HepG2 (cell line): ENCODE results near the gene SYNPO. TPM values are rescaled to one million over a fixed set of nuclear protein-coding genes. Genes with fewer than 3 reads are reported as not detected.
A peak's percentile ranks its signal among the peaks of the same experiment; 100 is the strongest.

ENCODE experiments used
- CHCHD3 ChIP-seq: sonication (generic); formaldehyde crosslinking; IDR thresholded peaks from 2 replicates; pipeline ENCODE4 v1.8.0; 2022; ENCODE audit warnings: mild to moderate bottlenecking, missing genetic modification reagents, moderate library complexity
- JUNB ChIP-seq: sonication (generic); formaldehyde crosslinking; IDR thresholded peaks from 2 replicates; pipeline ENCODE4 v1.8.0; 2022; ENCODE audit warnings: missing genetic modification reagents, mild to moderate bottlenecking, borderline replicate concordance
- PAX8 ChIP-seq: sonication (generic); formaldehyde crosslinking; IDR thresholded peaks from 2 replicates; pipeline ENCODE4 v1.8.0; 2022; ENCODE audit warnings: mild to moderate bottlenecking, missing genetic modification reagents, borderline replicate concordance
- RNF2 ChIP-seq: fragments of 450-650 bp; conservative IDR thresholded peaks from 2 replicates; pipeline ENCODE4 v1.6.1; 2016; ENCODE audit warnings: low read depth
- RXRB ChIP-seq: IDR thresholded peaks from 2 replicates; pipeline ENCODE4 v1.6.1; 2016; ENCODE audit warnings: borderline replicate concordance, missing genetic modification reagents, missing compliant biosample characterization
- TBX3 ChIP-seq: fragments of 450-650 bp; IDR thresholded peaks from 2 replicates; pipeline ENCODE4 v1.6.1; 2017; ENCODE audit warnings: antibody characterized with exemption, mild to moderate bottlenecking, inconsistent platforms, borderline replicate concordance
- TCF7 ChIP-seq: sonication (generic); IDR thresholded peaks from 2 replicates; pipeline ENCODE4 v1.6.1; 2016; ENCODE audit warnings: antibody characterized with exemption, low read depth
- TP53 ChIP-seq: sonication (generic); formaldehyde crosslinking; conservative IDR thresholded peaks from 2 replicates; pipeline ENCODE4 v1.4.0; 2020; ENCODE audit warnings: missing genetic modification reagents
- ZNF44 ChIP-seq: sonication (generic); formaldehyde crosslinking; IDR thresholded peaks from 2 replicates; pipeline ENCODE4 v1.5.1; 2020; ENCODE audit warnings: mild to moderate bottlenecking, missing genetic modification reagents
- ZNF550 ChIP-seq: sonication (generic); formaldehyde crosslinking; IDR thresholded peaks from 2 replicates; pipeline ENCODE4 v1.4.0; 2020; ENCODE audit warnings: mild to moderate bottlenecking, missing genetic modification reagents, borderline replicate concordance
- ZNF563 ChIP-seq: sonication (generic); formaldehyde crosslinking; IDR thresholded peaks from 2 replicates; pipeline ENCODE4 v1.8.0; 2022; ENCODE audit warnings: mild to moderate bottlenecking, moderate library complexity, missing genetic modification reagents
- ZNF614 ChIP-seq: IDR thresholded peaks from 2 replicates; pipeline ENCODE4 v1.6.1; 2018; ENCODE audit warnings: missing biosample characterization, missing genetic modification reagents, inconsistent platforms, borderline replicate concordance
- ZNF709 ChIP-seq: sonication (generic); formaldehyde crosslinking; IDR thresholded peaks from 2 replicates; pipeline ENCODE4 v1.5.0; 2020; ENCODE audit warnings: mild to moderate bottlenecking, missing genetic modification reagents
- ZNF766 ChIP-seq: sonication (generic); formaldehyde crosslinking; IDR thresholded peaks from 2 replicates; pipeline ENCODE4 v1.5.0; 2020; ENCODE audit warnings: missing genetic modification reagents, borderline replicate concordance
- ZNF780A ChIP-seq: sonication (generic); formaldehyde crosslinking; IDR thresholded peaks from 2 replicates; pipeline ENCODE4 v1.8.0; 2022; ENCODE audit warnings: mild to moderate bottlenecking, missing genetic modification reagents, moderate library complexity
- polyA plus RNA-seq, 8 experiments: library from polyadenylated mRNA; depleted of rRNA in 3 of 8; stranded (reverse) in 7 of 8; unstranded in 1 of 8; fragments of >200 nt; fragmentation: Illumina TruSeq in 4 of 8; extraction: Trizol in 4 of 8; gene quantifications; 2 replicates each; pipeline versions ENCODE4 v1.2.1 to v1.2.3, GENCODE V29; 2011 to 2016; ENCODE audit warnings: low read depth in 4 of 8, missing spikeins in 1 of 8, mixed read lengths in 1 of 8; ENCODE audit not compliant: insufficient read depth in 1 of 8
- total RNA-seq, 5 experiments: library from RNA; depleted of rRNA; stranded (reverse); fragments of >200 nt; fragmentation: Illumina TruSeq; extraction: Trizol; gene quantifications; 2 replicates each; pipeline ENCODE4 v1.2.3, GENCODE V29; 2016; ENCODE audit warnings: low read depth in 1 of 5
- TF ChIP-seq, protein P1 (sequence below): sonication (generic); formaldehyde crosslinking; conservative IDR thresholded peaks from 2 replicates; pipeline ENCODE4 v1.4.0; 2020; ENCODE audit warnings: missing genetic modification reagents
- TF ChIP-seq, protein P2 (sequence below): sonication (generic); formaldehyde crosslinking; IDR thresholded peaks from 2 replicates; pipeline ENCODE4 v1.4.0; 2020; ENCODE audit warnings: mild to moderate bottlenecking, missing genetic modification reagents
- TF ChIP-seq, protein P3 (sequence below): sonication (generic); formaldehyde crosslinking; IDR thresholded peaks from 2 replicates; pipeline ENCODE4 v1.4.0; 2020; ENCODE audit warnings: missing genetic modification reagents, mild to moderate bottlenecking, borderline replicate concordance
- TF ChIP-seq, protein P4 (sequence below): IDR thresholded peaks from 2 replicates; pipeline ENCODE4 v1.6.1; 2018; ENCODE audit warnings: missing genetic modification reagents

SYNPO gene
- total and polyA plus RNA-seq, 2 of the 13 experiments (the other 11 are each of a cell fraction or from before 2014, with no cell fraction given), result 0.09 to 0.30 TPM

DNA sequence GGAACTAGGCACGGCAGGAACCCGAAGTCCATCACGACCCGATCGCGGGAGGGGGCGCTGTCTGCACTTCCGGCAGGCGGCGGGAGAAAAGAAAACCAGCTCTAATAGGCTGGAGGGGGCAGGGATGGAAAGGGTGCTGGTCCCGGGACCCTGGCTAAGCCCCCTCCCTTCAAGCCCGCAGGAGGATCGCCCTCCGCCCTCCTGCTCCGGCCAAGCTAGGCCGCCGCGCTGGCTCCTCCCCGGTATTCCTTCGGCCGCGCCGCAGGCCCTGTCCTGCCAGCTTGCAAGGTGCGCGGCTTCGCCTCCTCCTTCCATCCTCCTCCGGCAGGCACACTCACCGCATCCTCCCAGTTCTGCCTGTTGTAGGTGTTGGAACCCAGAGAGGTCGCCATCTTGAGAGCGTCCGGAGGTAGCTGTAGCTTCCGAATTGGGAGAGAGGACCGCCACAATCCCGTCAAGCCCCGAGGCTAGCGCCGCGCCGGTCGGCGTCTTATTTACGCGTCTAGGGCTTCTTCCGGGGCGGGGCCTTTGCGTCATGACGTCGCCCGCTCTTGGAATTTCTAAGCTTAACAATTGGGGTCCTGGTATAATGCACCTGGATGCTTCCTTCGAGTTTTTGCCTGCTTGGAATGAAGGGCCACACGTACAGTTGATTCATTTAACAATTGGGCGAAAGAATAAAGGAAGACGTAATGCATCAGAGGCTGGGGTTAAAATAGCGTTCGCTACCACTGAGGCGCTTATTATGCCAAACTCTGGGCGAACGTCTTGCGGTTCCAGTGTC, 60.3 kb downstream of the SYNPO start, which contains the start of gene RBM22 (continued):
- TF ChIP-seq RNF2, result no peak
- TF ChIP-seq TP53 (CRISPR knock-in tag), result no peak
- no peak for TF ChIP-seq JUNB (CRISPR knock-in tag)
- TF ChIP-seq TCF7, result no peak
- TF ChIP-seq, protein P1, sequence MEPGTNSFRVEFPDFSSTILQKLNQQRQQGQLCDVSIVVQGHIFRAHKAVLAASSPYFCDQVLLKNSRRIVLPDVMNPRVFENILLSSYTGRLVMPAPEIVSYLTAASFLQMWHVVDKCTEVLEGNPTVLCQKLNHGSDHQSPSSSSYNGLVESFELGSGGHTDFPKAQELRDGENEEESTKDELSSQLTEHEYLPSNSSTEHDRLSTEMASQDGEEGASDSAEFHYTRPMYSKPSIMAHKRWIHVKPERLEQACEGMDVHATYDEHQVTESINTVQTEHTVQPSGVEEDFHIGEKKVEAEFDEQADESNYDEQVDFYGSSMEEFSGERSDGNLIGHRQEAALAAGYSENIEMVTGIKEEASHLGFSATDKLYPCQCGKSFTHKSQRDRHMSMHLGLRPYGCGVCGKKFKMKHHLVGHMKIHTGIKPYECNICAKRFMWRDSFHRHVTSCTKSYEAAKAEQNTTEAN (CRISPR knock-in tag), result peak; percentile 41; the same call in 1 of the 2 replicates
- TF ChIP-seq TBX3, result no peak
- peak; percentile 70; the same call in 1 of the 2 replicates for TF ChIP-seq ZNF709 (CRISPR knock-in tag)
- no peak for TF ChIP-seq ZNF44 (CRISPR knock-in tag)
- TF ChIP-seq, protein P2, sequence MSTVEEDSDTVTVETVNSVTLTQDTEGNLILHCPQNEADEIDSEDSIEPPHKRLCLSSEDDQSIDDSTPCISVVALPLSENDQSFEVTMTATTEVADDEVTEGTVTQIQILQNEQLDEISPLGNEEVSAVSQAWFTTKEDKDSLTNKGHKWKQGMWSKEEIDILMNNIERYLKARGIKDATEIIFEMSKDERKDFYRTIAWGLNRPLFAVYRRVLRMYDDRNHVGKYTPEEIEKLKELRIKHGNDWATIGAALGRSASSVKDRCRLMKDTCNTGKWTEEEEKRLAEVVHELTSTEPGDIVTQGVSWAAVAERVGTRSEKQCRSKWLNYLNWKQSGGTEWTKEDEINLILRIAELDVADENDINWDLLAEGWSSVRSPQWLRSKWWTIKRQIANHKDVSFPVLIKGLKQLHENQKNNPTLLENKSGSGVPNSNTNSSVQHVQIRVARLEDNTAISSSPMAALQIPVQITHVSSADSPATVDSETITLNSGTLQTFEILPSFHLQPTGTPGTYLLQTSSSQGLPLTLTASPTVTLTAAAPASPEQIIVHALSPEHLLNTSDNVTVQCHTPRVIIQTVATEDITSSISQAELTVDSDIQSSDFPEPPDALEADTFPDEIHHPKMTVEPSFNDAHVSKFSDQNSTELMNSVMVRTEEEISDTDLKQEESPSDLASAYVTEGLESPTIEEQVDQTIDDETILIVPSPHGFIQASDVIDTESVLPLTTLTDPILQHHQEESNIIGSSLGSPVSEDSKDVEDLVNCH (CRISPR knock-in tag), result no peak
- TF ChIP-seq ZNF766 (CRISPR knock-in tag), result 0 out of 2 replicates have a peak, but pooled peaks have one; percentile 19
- TF ChIP-seq, protein P3, sequence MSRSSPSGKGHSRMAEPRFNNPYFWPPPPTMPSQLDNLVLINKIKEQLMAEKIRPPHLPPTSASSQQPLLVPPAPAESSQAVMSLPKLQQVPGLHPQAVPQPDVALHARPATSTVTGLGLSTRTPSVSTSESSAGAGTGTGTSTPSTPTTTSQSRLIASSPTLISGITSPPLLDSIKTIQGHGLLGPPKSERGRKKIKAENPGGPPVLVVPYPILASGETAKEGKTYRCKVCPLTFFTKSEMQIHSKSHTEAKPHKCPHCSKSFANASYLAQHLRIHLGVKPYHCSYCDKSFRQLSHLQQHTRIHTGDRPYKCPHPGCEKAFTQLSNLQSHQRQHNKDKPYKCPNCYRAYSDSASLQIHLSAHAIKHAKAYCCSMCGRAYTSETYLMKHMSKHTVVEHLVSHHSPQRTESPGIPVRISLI, result no peak
- peak; percentile 28; the same call in 1 of the 2 replicates for TF ChIP-seq RXRB (CRISPR knock-in tag)
- 0 out of 2 replicates have a peak, but pooled peaks have one; percentile 54 for TF ChIP-seq ZNF614
- TF ChIP-seq ZNF563 (CRISPR knock-in tag), result peak; percentile 76; the same call in 1 of the 2 replicates
- TF ChIP-seq CHCHD3 (CRISPR knock-in tag), result 0 out of 2 replicates have a peak, but pooled peaks have one; percentile 76
- TF ChIP-seq ZNF780A (CRISPR knock-in tag), result no peak
- TF ChIP-seq, protein P4, sequence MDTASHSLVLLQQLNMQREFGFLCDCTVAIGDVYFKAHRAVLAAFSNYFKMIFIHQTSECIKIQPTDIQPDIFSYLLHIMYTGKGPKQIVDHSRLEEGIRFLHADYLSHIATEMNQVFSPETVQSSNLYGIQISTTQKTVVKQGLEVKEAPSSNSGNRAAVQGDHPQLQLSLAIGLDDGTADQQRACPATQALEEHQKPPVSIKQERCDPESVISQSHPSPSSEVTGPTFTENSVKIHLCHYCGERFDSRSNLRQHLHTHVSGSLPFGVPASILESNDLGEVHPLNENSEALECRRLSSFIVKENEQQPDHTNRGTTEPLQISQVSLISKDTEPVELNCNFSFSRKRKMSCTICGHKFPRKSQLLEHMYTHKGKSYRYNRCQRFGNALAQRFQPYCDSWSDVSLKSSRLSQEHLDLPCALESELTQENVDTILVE (CRISPR knock-in tag), result peak; percentile 80; the same call in 1 of the 2 replicates
- TF ChIP-seq ZNF550 (CRISPR knock-in tag), result no peak
- TF ChIP-seq PAX8 (CRISPR knock-in tag), result no peak
